Astrocyte (in vitro differentiated cells and primary cell): ENCODE data around the gene CAPN9. TPM values are rescaled to one million over a fixed set of nuclear protein-coding genes. Genes with fewer than 3 reads are reported as not detected.

Experiments used
- DNase-seq: peaks from one replicate; pipeline ENCODE4 v3.0.0-alpha.2; 2010; ENCODE audit warnings: low read depth
- FAIRE-seq: peaks from 2 replicates; lab custom pipeline; 2011; peaks lifted over from hg19 to GRCh38; lab: Jason Lieb, UNC
- H2AFZ ChIP-seq: 2 replicates; pipeline ENCODE4 v1.6.0; 2012; ENCODE audit warnings: low read depth, low read length, inconsistent platforms
- H3K27ac ChIP-seq: 2 replicates; pipeline ENCODE4 v1.5.1; 2011; ENCODE audit warnings: low read depth, low read length, inconsistent platforms
- H3K27me3 ChIP-seq: 2 replicates; pipeline ENCODE4 v1.6.0; 2011; ENCODE audit warnings: low read length, inconsistent platforms; ENCODE audit not compliant: insufficient read depth
- H3K36me3 ChIP-seq: 2 replicates; pipeline ENCODE4 v1.5.1; 2011; ENCODE audit warnings: low read length, inconsistent platforms; ENCODE audit not compliant: insufficient read depth
- H3K4me1 ChIP-seq: 2 replicates; pipeline ENCODE4 v1.5.1; 2011; ENCODE audit warnings: low read length, inconsistent platforms; ENCODE audit not compliant: insufficient read depth
- H3K4me2 ChIP-seq: 2 replicates; pipeline ENCODE4 v1.6.0; 2012; ENCODE audit warnings: low read length, inconsistent platforms
- H3K4me3 ChIP-seq: 2 replicates; pipeline ENCODE4 v1.5.1; 2011; ENCODE audit warnings: low read depth, mild to moderate bottlenecking, low read length, inconsistent platforms; ENCODE audit not compliant: insufficient read depth
- H3K79me2 ChIP-seq: 2 replicates; pipeline ENCODE4 v1.6.0; 2012; ENCODE audit warnings: mild to moderate bottlenecking, low read length, inconsistent platforms; ENCODE audit not compliant: insufficient read depth
- H3K9ac ChIP-seq: 2 replicates; pipeline ENCODE4 v1.6.0; 2012; ENCODE audit warnings: mild to moderate bottlenecking, low read length, inconsistent platforms
- H3K9me3 ChIP-seq: 2 replicates; pipeline ENCODE4 v1.5.1; 2012; ENCODE audit warnings: low read depth, mild to moderate bottlenecking, low read length, inconsistent platforms; ENCODE audit not compliant: insufficient read depth
- H4K20me1 ChIP-seq: 2 replicates; pipeline ENCODE4 v1.6.0; 2012; ENCODE audit warnings: low read length, inconsistent platforms; ENCODE audit not compliant: insufficient read depth
- H3K27ac Mint-ChIP-seq: one replicate; pipeline ENCODE4 v1.8.0; 2021; ENCODE audit warnings: mild to moderate bottlenecking, mixed read lengths; ENCODE audit not compliant: unreplicated experiment
- H3K27me3 Mint-ChIP-seq: one replicate; pipeline ENCODE4 v1.8.0; 2021; ENCODE audit warnings: low read depth, mixed read lengths; ENCODE audit not compliant: unreplicated experiment
- H3K36me3 Mint-ChIP-seq: one replicate; pipeline ENCODE4 v1.8.0; 2021; ENCODE audit warnings: low read depth, mixed read lengths; ENCODE audit not compliant: unreplicated experiment
- H3K4me1 Mint-ChIP-seq: one replicate; pipeline ENCODE4 v1.8.0; 2021; ENCODE audit warnings: low read depth, mixed read lengths; ENCODE audit not compliant: unreplicated experiment
- H3K4me3 Mint-ChIP-seq: one replicate; pipeline ENCODE4 v1.8.0; 2021; ENCODE audit warnings: mild to moderate bottlenecking, moderate library complexity, mixed read lengths; ENCODE audit not compliant: unreplicated experiment
- H3K9me3 Mint-ChIP-seq: one replicate; pipeline ENCODE4 v1.8.0; 2021; ENCODE audit warnings: mild to moderate bottlenecking, mixed read lengths; ENCODE audit not compliant: unreplicated experiment
- EZH2 ChIP-seq: IDR thresholded peaks from 2 replicates; pipeline ENCODE4 v1.6.1; 2012; ENCODE audit warnings: mild to moderate bottlenecking, low read length, inconsistent platforms; ENCODE audit not compliant: insufficient read depth
- total RNA-seq: library from RNA; stranded (reverse); gene quantifications from 2 replicates; pipeline ENCODE4 v1.2.1, GENCODE V29; 2021
- TF ChIP-seq, protein P1 (sequence below): IDR thresholded peaks from 2 replicates; pipeline ENCODE4 v1.5.1; 2011; ENCODE audit warnings: low read depth, mild to moderate bottlenecking, inconsistent platforms, low read length, moderate library complexity; ENCODE audit not compliant: insufficient read depth

CAPN9 gene
- total RNA-seq, 1 donor from 2014 or later, result not detected

- peaks cover 10% of the 10 kb centered on the region for H3K27me3 Mint-ChIP-seq
- no peaks in the 10 kb centered on the region for H3K79me2 ChIP-seq
- TF ChIP-seq, protein P1, sequence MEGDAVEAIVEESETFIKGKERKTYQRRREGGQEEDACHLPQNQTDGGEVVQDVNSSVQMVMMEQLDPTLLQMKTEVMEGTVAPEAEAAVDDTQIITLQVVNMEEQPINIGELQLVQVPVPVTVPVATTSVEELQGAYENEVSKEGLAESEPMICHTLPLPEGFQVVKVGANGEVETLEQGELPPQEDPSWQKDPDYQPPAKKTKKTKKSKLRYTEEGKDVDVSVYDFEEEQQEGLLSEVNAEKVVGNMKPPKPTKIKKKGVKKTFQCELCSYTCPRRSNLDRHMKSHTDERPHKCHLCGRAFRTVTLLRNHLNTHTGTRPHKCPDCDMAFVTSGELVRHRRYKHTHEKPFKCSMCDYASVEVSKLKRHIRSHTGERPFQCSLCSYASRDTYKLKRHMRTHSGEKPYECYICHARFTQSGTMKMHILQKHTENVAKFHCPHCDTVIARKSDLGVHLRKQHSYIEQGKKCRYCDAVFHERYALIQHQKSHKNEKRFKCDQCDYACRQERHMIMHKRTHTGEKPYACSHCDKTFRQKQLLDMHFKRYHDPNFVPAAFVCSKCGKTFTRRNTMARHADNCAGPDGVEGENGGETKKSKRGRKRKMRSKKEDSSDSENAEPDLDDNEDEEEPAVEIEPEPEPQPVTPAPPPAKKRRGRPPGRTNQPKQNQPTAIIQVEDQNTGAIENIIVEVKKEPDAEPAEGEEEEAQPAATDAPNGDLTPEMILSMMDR, result no peak
- no peak for TF ChIP-seq EZH2
- H3K27ac Mint-ChIP-seq, result no peak overlapping the region
- no peaks in the 10 kb centered on the region for H3K9me3 ChIP-seq
- H3K4me2 ChIP-seq, result no peak overlapping the region
- no peaks in the 10 kb centered on the region for H3K36me3 ChIP-seq
- H4K20me1 ChIP-seq, result no peaks in the 10 kb centered on the region
- H3K36me3 Mint-ChIP-seq, result peaks cover 4% of the 10 kb centered on the region
- H3K4me3 ChIP-seq, result no peak overlapping the region
- H3K4me1 Mint-ChIP-seq, result peaks cover 4% of the 10 kb centered on the region
- no peak overlapping the region for H3K4me3 Mint-ChIP-seq
- H3K4me1 ChIP-seq, result no peaks in the 10 kb centered on the region
- peaks cover 20% of the 10 kb centered on the region for H3K9me3 Mint-ChIP-seq
- peak; percentile 18 for DNase-seq
- H3K27me3 ChIP-seq, result no peaks in the 10 kb centered on the region
- no peak overlapping the region for H3K27ac ChIP-seq
- no peak overlapping the region for H3K9ac ChIP-seq
- H2AFZ ChIP-seq, result no peak overlapping the region
- no peak for FAIRE-seq
Measured at GRCh38 chr1:230768903-230769570, 21.8 kb downstream of the CAPN9 start.

GRCh38 chr1:230770317-230770716, 23.1 kb downstream of the CAPN9 start:
- TF ChIP-seq, protein P1, result no peak
- no peak for TF ChIP-seq EZH2
- no peaks in the 10 kb centered on the region for H4K20me1 ChIP-seq
- no peak for FAIRE-seq
- Mint-ChIP-seq H3K36me3 (peaks cover 4% of the 10 kb centered on the region), H3K4me3 (no peak overlapping the region), H3K27ac (no peak overlapping the region), H3K4me1 (peaks cover 4% of the 10 kb centered on the region), H3K27me3 (peaks cover 8% of the 10 kb centered on the region), H3K9me3 (peaks cover 13% of the 10 kb centered on the region)
- no peak overlapping the region for H3K27ac ChIP-seq
- no peaks in the 10 kb centered on the region for H3K36me3 ChIP-seq
- H3K9ac ChIP-seq, result no peak overlapping the region
- no peak for DNase-seq
- no peak overlapping the region for H2AFZ ChIP-seq
- H3K79me2 ChIP-seq, result no peaks in the 10 kb centered on the region
- no peaks in the 10 kb centered on the region for H3K9me3 ChIP-seq
- no peak overlapping the region for H3K4me3 ChIP-seq
- H3K4me1 ChIP-seq, result no peaks in the 10 kb centered on the region
- no peaks in the 10 kb centered on the region for H3K27me3 ChIP-seq
- no peak overlapping the region for H3K4me2 ChIP-seq

GRCh38 chr1:230771773-230772354, 24.7 kb downstream of the CAPN9 start:
- Mint-ChIP-seq H3K9me3 (peaks cover 10% of the 10 kb centered on the region), H3K36me3 (peaks cover 4% of the 10 kb centered on the region), H3K4me3 (no peak overlapping the region), H3K4me1 (peaks cover 4% of the 10 kb centered on the region), H3K27ac (no peak overlapping the region), H3K27me3 (peaks cover 12% of the 10 kb centered on the region)
- Histone ChIP-seq H3K79me2 (no peaks in the 10 kb centered on the region), H3K4me3 (no peak overlapping the region), H3K9ac (no peak overlapping the region), H2AFZ (no peak overlapping the region), H3K27ac (no peak overlapping the region), H3K4me2 (no peak overlapping the region), H3K9me3 (no peaks in the 10 kb centered on the region), H3K36me3 (no peaks in the 10 kb centered on the region), H3K27me3 (no peaks in the 10 kb centered on the region), H3K4me1 (no peaks in the 10 kb centered on the region), H4K20me1 (no peaks in the 10 kb centered on the region)
- DNase-seq (no peak), FAIRE-seq (no peak)
- TF ChIP-seq, protein P1, result no peak
- TF ChIP-seq EZH2, result no peak
